ENCODE data around the gene KIF26A.

The KIF26A gene

GRCh38 chr14:104131968-104132732 is 6.2 kb upstream of the KIF26A start:
- DNase-seq (ENCODE audit: low spot score) = no peak

GRCh38 chr14:104132981-104133380 is 5.4 kb upstream of the KIF26A start:
- no peak for DNase-seq (ENCODE audit: low spot score)

GRCh38 chr14:104133496-104133895 is 4.9 kb upstream of the KIF26A start:
- no peak for DNase-seq (ENCODE audit: low spot score)

GRCh38 chr14:104134061-104134965 is 4.1 kb upstream of the KIF26A start:
- no peak for DNase-seq (ENCODE audit: low spot score)

- no peak for DNase-seq (ENCODE audit: low spot score)
These were observed 3.1 kb upstream of the KIF26A start for GRCh38 chr14:104135121-104135903.

GRCh38 chr14:104135904-104136471 is 2.4 kb upstream of the KIF26A start:
- no peak for DNase-seq (ENCODE audit: low spot score)

GRCh38 chr14:104136472-104137296 is 1.7 kb upstream of the KIF26A start:
- DNase-seq (ENCODE audit: low spot score) = no peak

GRCh38 chr14:104137297-104138097 is 890 bp upstream of the KIF26A start:
- peak; percentile 43 for DNase-seq (ENCODE audit: low spot score)

- DNase-seq (ENCODE audit: low spot score) = no peak
These were observed 502 bp downstream of the KIF26A start for GRCh38 chr14:104138718-104139459.

GRCh38 chr14:104139460-104140212 is 1.2 kb downstream of the KIF26A start:
- no peak for DNase-seq (ENCODE audit: low spot score)

GRCh38 chr14:104140213-104140462 is 1.8 kb downstream of the KIF26A start:
- DNase-seq (ENCODE audit: low spot score) = no peak

- no peak for DNase-seq (ENCODE audit: low spot score)
These were observed 2.3 kb downstream of the KIF26A start for GRCh38 chr14:104140463-104141331.

GRCh38 chr14:104141621-104142091 is 3.3 kb downstream of the KIF26A start:
- no peak for DNase-seq (ENCODE audit: low spot score)

GRCh38 chr14:104142136-104142945 is 4.0 kb downstream of the KIF26A start:
- no peak for DNase-seq (ENCODE audit: low spot score)

- no peak for DNase-seq (ENCODE audit: low spot score)
These were observed 4.6 kb downstream of the KIF26A start for GRCh38 chr14:104142946-104143470.

GRCh38 chr14:104143521-104144452 is 5.4 kb downstream of the KIF26A start:
- no peak for DNase-seq (ENCODE audit: low spot score)
